Fibroblast of the aortic adventitia (primary cell): Measurements from ENCODE around the gene ESPNL. TPM values are rescaled to one million over a fixed set of nuclear protein-coding genes. Genes with fewer than 3 reads are reported as not detected.

Experiments used
- DNase-seq: peaks from one replicate; pipeline ENCODE4 v3.0.0-alpha.2; 2010; ENCODE audit warnings: low read depth
- H3K4me3 ChIP-seq: 2 replicates; pipeline ENCODE4 v1.5.1; 2011; ENCODE audit warnings: low read depth, mild to moderate bottlenecking, control low read depth, low read length, moderate library complexity
- CTCF ChIP-seq: IDR thresholded peaks from 2 replicates; pipeline ENCODE4 v1.5.1; 2011; ENCODE audit warnings: mild to moderate bottlenecking, low read length, control low read depth, inconsistent platforms; ENCODE audit not compliant: insufficient read depth
- total RNA-seq: library from RNA; depleted of rRNA; stranded (reverse); fragments of >200 nt; gene quantifications from 2 replicates; pipeline ENCODE4 v1.2.3, GENCODE V29; 2012; ENCODE audit warnings: low replicate concordance

Gene ESPNL
- total RNA-seq, 1 donor: 1.4 TPM

- no peak for TF ChIP-seq CTCF
- no peak for DNase-seq
- H3K4me3 ChIP-seq: no peak overlapping the region
Observed at GRCh38 chr2:238148981-238149380, 48.8 kb downstream of the ESPNL start.

GRCh38 chr2:238149841-238150572 lies 49.9 kb downstream of the ESPNL start:
- no peak for DNase-seq
- H3K4me3 ChIP-seq: no peak overlapping the region
- no peak for TF ChIP-seq CTCF

- no peak for DNase-seq
- no peak overlapping the region for H3K4me3 ChIP-seq
- no peak for TF ChIP-seq CTCF
Observed at GRCh38 chr2:238150686-238151085, 50.5 kb downstream of the ESPNL start.

- DNase-seq: no peak
- no peak overlapping the region for H3K4me3 ChIP-seq
- TF ChIP-seq CTCF: no peak
Observed at GRCh38 chr2:238151205-238151604, 51.1 kb downstream of the ESPNL start.

- TF ChIP-seq CTCF: no peak
- H3K4me3 ChIP-seq: no peak overlapping the region
- DNase-seq: no peak
Observed at GRCh38 chr2:238151628-238152235, 51.6 kb downstream of the ESPNL start.

- no peak for DNase-seq
- no peak overlapping the region for H3K4me3 ChIP-seq
- TF ChIP-seq CTCF: peak; percentile 15
Observed at GRCh38 chr2:238152771-238153688, 52.9 kb downstream of the ESPNL start.
